ENCODE data around the gene ZNF771.
"Not testable (repeated sequence)": the region's sequence is repeated elsewhere in the genome, so short reads cannot be mapped to it uniquely, and the experiment has no call there.

Gene ZNF771

GRCh38 chr16:30456302-30456701 lies 48.9 kb downstream of the ZNF771 start:
- no peaks in the 10 kb centered on the region for H3K4me1 ChIP-seq (ENCODE audit: control insufficient read depth, insufficient read depth, low read length, poor library complexity, severe bottlenecking)
- H3K36me3 ChIP-seq (ENCODE audit: control insufficient read depth, insufficient read depth, low read length): no peaks in the 10 kb centered on the region
- H3K4me3 ChIP-seq (ENCODE audit: extremely low read depth, insufficient read depth, low read length, poor library complexity, severe bottlenecking): no peak overlapping the region
- no peaks in the 10 kb centered on the region for H3K9me3 ChIP-seq (ENCODE audit: control insufficient read depth, low read length)
- H3K27ac ChIP-seq (ENCODE audit: low read depth, low read length, severe bottlenecking): no peak overlapping the region
- WGBS, 2 experiments (ENCODE audit: insufficient coverage in 2 of 2): no CpG with 5 or more reads among the region's 1 CpG

DNA sequence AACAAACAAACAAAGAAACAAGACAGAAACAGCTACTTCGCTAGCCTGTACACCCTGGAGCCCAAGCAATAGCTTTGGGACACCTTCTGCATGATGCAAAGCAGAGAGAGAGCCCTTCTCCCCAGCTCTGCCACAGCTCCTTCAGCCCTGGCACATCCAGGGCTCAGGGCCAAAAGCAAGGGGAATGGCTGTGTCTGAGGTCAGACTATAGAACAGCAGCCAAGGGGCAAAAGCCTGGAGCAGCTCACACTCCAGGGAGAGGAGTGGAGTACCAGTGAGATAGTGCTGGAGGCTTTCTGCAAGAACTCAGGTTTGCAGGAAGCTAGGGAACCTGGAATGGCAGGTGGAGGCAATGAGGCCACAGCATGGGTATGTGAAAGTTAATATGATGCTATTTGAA lies 49.9 kb downstream of the ZNF771 start:
- Histone ChIP-seq H3K4me3 (ENCODE audit: extremely low read depth, insufficient read depth, low read length, poor library complexity, severe bottlenecking) (no peak overlapping the region), H3K27ac (ENCODE audit: low read depth, low read length, severe bottlenecking) (no peak overlapping the region), H3K4me1 (ENCODE audit: control insufficient read depth, insufficient read depth, low read length, poor library complexity, severe bottlenecking) (no peaks in the 10 kb centered on the region), H3K9me3 (ENCODE audit: control insufficient read depth, low read length) (no peaks in the 10 kb centered on the region), H3K36me3 (ENCODE audit: control insufficient read depth, insufficient read depth, low read length) (no peaks in the 10 kb centered on the region)
- 100% methylated on average over 1 of the region's 1 CpG; no CpG with 5 or more reads in 1 of the 2 experiments for WGBS, 2 experiments (ENCODE audit: insufficient coverage in 2 of 2)

- no peaks in the 10 kb centered on the region for H3K36me3 ChIP-seq (ENCODE audit: control insufficient read depth, insufficient read depth, low read length)
- H3K4me3 ChIP-seq (ENCODE audit: extremely low read depth, insufficient read depth, low read length, poor library complexity, severe bottlenecking): no peak overlapping the region
- WGBS, 2 experiments (ENCODE audit: insufficient coverage in 2 of 2): 94 to 95% methylated on average over 11 to 13 of the region's 16 CpGs
- no peaks in the 10 kb centered on the region for H3K4me1 ChIP-seq (ENCODE audit: control insufficient read depth, insufficient read depth, low read length, poor library complexity, severe bottlenecking)
- H3K27ac ChIP-seq (ENCODE audit: low read depth, low read length, severe bottlenecking): no peak overlapping the region
- H3K9me3 ChIP-seq (ENCODE audit: control insufficient read depth, low read length): no peaks in the 10 kb centered on the region
These were observed 50.5 kb downstream of the ZNF771 start for GRCh38 chr16:30457743-30458560.

DNA sequence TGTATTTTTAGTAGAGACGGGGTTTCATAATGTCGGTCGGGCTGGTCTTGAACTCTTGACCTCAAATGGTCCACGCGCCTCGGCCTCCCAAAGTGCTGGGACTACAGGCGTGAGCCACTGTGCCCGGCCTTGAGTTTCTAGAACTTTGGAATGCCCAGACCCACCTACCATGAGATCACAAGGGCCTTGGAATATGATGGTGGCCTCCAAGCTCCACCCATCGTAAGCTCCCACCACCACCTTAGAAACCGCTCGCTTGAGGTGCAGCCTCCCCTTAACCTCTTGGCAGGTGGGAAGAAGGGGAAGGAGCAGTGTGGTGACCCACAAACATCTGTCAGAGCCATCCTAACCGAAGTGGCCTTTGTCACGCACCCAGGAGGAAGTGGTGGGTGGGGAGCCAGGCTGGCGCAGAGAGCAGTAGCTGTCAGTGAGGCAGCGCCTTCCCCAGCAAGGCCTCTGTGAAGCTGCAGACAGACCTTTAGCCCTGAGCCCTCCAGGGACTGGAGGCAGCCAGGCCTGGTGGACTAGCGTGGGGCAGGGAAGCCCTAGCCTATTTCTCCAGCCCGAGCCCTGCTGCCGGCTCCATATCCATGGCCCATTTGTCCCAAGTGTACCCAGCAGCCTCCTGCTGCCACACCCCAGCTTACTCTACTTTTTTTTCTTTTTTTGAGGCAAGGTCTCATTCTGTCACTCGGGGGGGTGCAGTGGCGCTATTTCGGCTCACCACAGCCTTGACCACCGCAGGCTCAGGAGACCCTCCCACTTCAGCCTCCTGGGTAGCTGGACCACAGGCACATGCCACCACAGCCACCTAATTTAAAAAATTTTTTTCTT lies 51.4 kb downstream of the ZNF771 start:
- WGBS, 2 experiments (ENCODE audit: insufficient coverage in 2 of 2): 89 to 92% methylated on average over 15 to 19 of the region's 22 CpGs
- Histone ChIP-seq H3K36me3 (ENCODE audit: control insufficient read depth, insufficient read depth, low read length) (no peaks in the 10 kb centered on the region), H3K9me3 (ENCODE audit: control insufficient read depth, low read length) (no peaks in the 10 kb centered on the region), H3K4me3 (ENCODE audit: extremely low read depth, insufficient read depth, low read length, poor library complexity, severe bottlenecking) (no peak overlapping the region), H3K4me1 (ENCODE audit: control insufficient read depth, insufficient read depth, low read length, poor library complexity, severe bottlenecking) (no peaks in the 10 kb centered on the region), H3K27ac (ENCODE audit: low read depth, low read length, severe bottlenecking) (no peak overlapping the region)

- Histone ChIP-seq H3K9me3 (ENCODE audit: control insufficient read depth, low read length) (no peaks in the 10 kb centered on the region), H3K36me3 (ENCODE audit: control insufficient read depth, insufficient read depth, low read length) (no peaks in the 10 kb centered on the region), H3K4me3 (ENCODE audit: extremely low read depth, insufficient read depth, low read length, poor library complexity, severe bottlenecking) (no peak overlapping the region), H3K27ac (ENCODE audit: low read depth, low read length, severe bottlenecking) (no peak overlapping the region), H3K4me1 (ENCODE audit: control insufficient read depth, insufficient read depth, low read length, poor library complexity, severe bottlenecking) (no peaks in the 10 kb centered on the region)
- WGBS, 2 experiments (ENCODE audit: insufficient coverage in 2 of 2): 91 to 92% methylated on average over 10 to 11 of the region's 11 CpGs
These were observed 52.0 kb downstream of the ZNF771 start for GRCh38 chr16:30459456-30459855.

DNA sequence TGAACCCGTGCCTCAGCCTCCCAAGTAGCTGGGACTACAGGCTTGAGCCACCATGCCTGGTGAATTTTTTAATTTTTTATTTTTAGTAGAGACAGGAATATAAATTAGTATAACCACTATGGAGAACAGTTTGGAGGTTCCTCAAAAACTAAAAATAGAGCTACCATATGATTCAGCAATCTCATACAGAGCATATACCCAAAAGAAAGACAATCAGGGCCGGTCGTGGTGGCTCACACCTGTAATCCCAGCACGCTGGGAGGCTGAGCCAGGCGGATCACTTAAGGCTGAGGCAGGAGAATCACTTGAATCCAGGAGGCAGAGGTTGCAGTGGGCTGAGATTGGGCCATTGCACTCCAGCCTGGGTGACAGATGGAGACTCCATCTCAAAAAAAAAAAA lies 54.0 kb downstream of the ZNF771 start:
- whole genome bisulfite sequencing, 2 experiments (ENCODE audit: insufficient coverage in 2 of 2): 88 to 95% methylated on average over 4 of the region's 5 CpGs
- H3K36me3 ChIP-seq (ENCODE audit: control insufficient read depth, insufficient read depth, low read length); H3K4me1 ChIP-seq (ENCODE audit: control insufficient read depth, insufficient read depth, low read length, poor library complexity, severe bottlenecking); H3K27ac ChIP-seq (ENCODE audit: low read depth, low read length, severe bottlenecking); H3K4me3 ChIP-seq (ENCODE audit: extremely low read depth, insufficient read depth, low read length, poor library complexity, severe bottlenecking); H3K9me3 ChIP-seq (ENCODE audit: control insufficient read depth, low read length): not testable (repeated sequence)

GRCh38 chr16:30464078-30464477 lies 56.7 kb downstream of the ZNF771 start:
- Histone ChIP-seq H3K36me3 (ENCODE audit: control insufficient read depth, insufficient read depth, low read length) (no peaks in the 10 kb centered on the region), H3K27ac (ENCODE audit: low read depth, low read length, severe bottlenecking) (no peak overlapping the region), H3K4me3 (ENCODE audit: extremely low read depth, insufficient read depth, low read length, poor library complexity, severe bottlenecking) (no peak overlapping the region), H3K4me1 (ENCODE audit: control insufficient read depth, insufficient read depth, low read length, poor library complexity, severe bottlenecking) (no peaks in the 10 kb centered on the region), H3K9me3 (ENCODE audit: control insufficient read depth, low read length) (no peaks in the 10 kb centered on the region)
- 84 to 98% methylated on average over 6 of the region's 7 CpGs for WGBS, 2 experiments (ENCODE audit: insufficient coverage in 2 of 2)

All from mesodermal cell (in vitro differentiated cells).